Neural cell (in vitro differentiated cells): ENCODE results near the gene B3GALT6.

Source experiments
- EP300 ChIP-seq: fragments of 450-650 bp; conservative IDR thresholded peaks from 2 replicates; pipeline ENCODE4 v1.6.1; 2014; ENCODE audit warnings: antibody characterized with exemption, mild to moderate bottlenecking, moderate library complexity; ENCODE audit not compliant: poor library complexity, severe bottlenecking
- EZH2 ChIP-seq: fragments of 200-600, 300-800 bp; shearing (Covaris generic), sonication (generic); IDR thresholded peaks from 2 replicates; pipeline ENCODE4 v1.6.1; 2014; ENCODE audit warnings: antibody characterized with exemption, low read length, borderline replicate concordance, mild to moderate bottlenecking; ENCODE audit not compliant: insufficient read depth, poor library complexity, severe bottlenecking
- MXI1 ChIP-seq: fragments of 450-650 bp; conservative IDR thresholded peaks from 2 replicates; pipeline ENCODE4 v1.6.1; 2014; ENCODE audit warnings: antibody characterized with exemption, mild to moderate bottlenecking; ENCODE audit not compliant: poor library complexity, severe bottlenecking
- POLR2AphosphoS5 ChIP-seq: IDR thresholded peaks from 2 replicates; pipeline ENCODE4 v1.6.1; 2012
- TF ChIP-seq, protein P1 (sequence below): fragments of 450-650 bp; IDR thresholded peaks from 2 replicates; pipeline ENCODE4 v1.5.1; 2014; ENCODE audit warnings: antibody characterized with exemption, mild to moderate bottlenecking, moderate library complexity; ENCODE audit not compliant: poor library complexity, severe bottlenecking
- TF ChIP-seq, protein P2 (sequence below): IDR thresholded peaks from 2 replicates; pipeline ENCODE4 v1.6.1; 2012; ENCODE audit warnings: borderline replicate concordance

DNA sequence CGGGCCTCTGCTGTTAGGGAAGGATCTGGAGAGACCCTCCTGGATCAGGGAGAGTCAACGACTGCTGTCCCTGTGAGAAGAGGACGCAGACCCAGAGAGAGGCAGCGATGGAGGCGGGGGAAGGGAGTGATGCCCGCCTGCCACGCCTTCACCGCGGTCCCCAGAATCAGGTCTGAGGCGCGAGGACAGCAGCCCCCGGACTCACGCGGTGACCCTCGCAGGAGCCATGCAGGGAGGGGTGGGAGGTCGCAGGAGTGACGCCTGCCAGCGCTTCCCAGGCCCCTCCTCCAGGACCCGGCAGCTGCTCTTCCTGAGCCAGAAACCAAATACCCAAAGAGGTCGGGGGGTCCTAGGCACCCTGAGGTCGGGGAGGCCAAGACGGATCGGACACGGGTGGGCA lies 11.8 kb upstream of the B3GALT6 start:
- TF ChIP-seq POLR2AphosphoS5 (no peak), EZH2 (no peak), EP300 (no peak), MXI1 (no peak)
- TF ChIP-seq, protein P1, sequence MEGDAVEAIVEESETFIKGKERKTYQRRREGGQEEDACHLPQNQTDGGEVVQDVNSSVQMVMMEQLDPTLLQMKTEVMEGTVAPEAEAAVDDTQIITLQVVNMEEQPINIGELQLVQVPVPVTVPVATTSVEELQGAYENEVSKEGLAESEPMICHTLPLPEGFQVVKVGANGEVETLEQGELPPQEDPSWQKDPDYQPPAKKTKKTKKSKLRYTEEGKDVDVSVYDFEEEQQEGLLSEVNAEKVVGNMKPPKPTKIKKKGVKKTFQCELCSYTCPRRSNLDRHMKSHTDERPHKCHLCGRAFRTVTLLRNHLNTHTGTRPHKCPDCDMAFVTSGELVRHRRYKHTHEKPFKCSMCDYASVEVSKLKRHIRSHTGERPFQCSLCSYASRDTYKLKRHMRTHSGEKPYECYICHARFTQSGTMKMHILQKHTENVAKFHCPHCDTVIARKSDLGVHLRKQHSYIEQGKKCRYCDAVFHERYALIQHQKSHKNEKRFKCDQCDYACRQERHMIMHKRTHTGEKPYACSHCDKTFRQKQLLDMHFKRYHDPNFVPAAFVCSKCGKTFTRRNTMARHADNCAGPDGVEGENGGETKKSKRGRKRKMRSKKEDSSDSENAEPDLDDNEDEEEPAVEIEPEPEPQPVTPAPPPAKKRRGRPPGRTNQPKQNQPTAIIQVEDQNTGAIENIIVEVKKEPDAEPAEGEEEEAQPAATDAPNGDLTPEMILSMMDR, result no peak
- TF ChIP-seq, protein P2, sequence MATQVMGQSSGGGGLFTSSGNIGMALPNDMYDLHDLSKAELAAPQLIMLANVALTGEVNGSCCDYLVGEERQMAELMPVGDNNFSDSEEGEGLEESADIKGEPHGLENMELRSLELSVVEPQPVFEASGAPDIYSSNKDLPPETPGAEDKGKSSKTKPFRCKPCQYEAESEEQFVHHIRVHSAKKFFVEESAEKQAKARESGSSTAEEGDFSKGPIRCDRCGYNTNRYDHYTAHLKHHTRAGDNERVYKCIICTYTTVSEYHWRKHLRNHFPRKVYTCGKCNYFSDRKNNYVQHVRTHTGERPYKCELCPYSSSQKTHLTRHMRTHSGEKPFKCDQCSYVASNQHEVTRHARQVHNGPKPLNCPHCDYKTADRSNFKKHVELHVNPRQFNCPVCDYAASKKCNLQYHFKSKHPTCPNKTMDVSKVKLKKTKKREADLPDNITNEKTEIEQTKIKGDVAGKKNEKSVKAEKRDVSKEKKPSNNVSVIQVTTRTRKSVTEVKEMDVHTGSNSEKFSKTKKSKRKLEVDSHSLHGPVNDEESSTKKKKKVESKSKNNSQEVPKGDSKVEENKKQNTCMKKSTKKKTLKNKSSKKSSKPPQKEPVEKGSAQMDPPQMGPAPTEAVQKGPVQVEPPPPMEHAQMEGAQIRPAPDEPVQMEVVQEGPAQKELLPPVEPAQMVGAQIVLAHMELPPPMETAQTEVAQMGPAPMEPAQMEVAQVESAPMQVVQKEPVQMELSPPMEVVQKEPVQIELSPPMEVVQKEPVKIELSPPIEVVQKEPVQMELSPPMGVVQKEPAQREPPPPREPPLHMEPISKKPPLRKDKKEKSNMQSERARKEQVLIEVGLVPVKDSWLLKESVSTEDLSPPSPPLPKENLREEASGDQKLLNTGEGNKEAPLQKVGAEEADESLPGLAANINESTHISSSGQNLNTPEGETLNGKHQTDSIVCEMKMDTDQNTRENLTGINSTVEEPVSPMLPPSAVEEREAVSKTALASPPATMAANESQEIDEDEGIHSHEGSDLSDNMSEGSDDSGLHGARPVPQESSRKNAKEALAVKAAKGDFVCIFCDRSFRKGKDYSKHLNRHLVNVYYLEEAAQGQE, result no peak
